Duodenal mucosa (tissue), 2 donors: ENCODE measurements around the gene NOD2.

Experiments
- H3K27ac ChIP-seq: one replicate; pipeline ENCODE4 v1.7.0; 2013; ENCODE audit warnings: low read depth, low read length
- H3K27me3 ChIP-seq, 2 donors: one replicate each; pipeline ENCODE4 v1.7.0; 2013; ENCODE audit warnings: low read length in 2 of 2, control low read depth in 1 of 2; ENCODE audit not compliant: insufficient read depth in 2 of 2, control insufficient read depth in 1 of 2
- H3K36me3 ChIP-seq, 2 donors: one replicate each; pipeline ENCODE4 v1.7.0; 2013; ENCODE audit warnings: low read length in 2 of 2, control low read depth in 1 of 2; ENCODE audit not compliant: insufficient read depth in 2 of 2, control insufficient read depth in 1 of 2
- H3K4me1 ChIP-seq, 2 donors: one replicate each; pipeline ENCODE4 v1.7.0; 2013; ENCODE audit warnings: low read length in 2 of 2, control low read depth in 1 of 2; ENCODE audit not compliant: insufficient read depth in 2 of 2, control insufficient read depth in 1 of 2
- H3K4me3 ChIP-seq, 2 donors: one replicate each; pipeline ENCODE4 v1.7.0; 2013; ENCODE audit warnings: low read length in 2 of 2, low read depth in 1 of 2
- H3K9ac ChIP-seq, 2 donors: one replicate each; pipeline ENCODE4 v1.7.0; 2013; ENCODE audit warnings: low read length in 2 of 2, low read depth in 1 of 2
- H3K9me3 ChIP-seq, 2 donors: one replicate each; pipeline ENCODE4 v1.7.0; 2013; ENCODE audit warnings: low read length in 2 of 2, control low read depth in 1 of 2; ENCODE audit not compliant: control insufficient read depth in 1 of 2

NOD2 gene

GRCh38 chr16:50761267-50761666 lies 67.9 kb downstream of the NOD2 start:
- no peaks in the 10 kb centered on the region for H3K4me1 ChIP-seq
- H3K36me3 ChIP-seq = peaks cover 6 to 19% of the 10 kb centered on the region in 2 donors
- H3K4me3 ChIP-seq = no peak overlapping the region
- H3K9me3 ChIP-seq = peaks cover 0 to 11% of the 10 kb centered on the region in 2 donors
- no peaks in the 10 kb centered on the region for H3K27me3 ChIP-seq
- H3K9ac ChIP-seq = no peak overlapping the region
- H3K27ac ChIP-seq = no peak overlapping the region

- H3K9ac ChIP-seq = no peak overlapping the region
- no peaks in the 10 kb centered on the region for H3K4me1 ChIP-seq
- H3K4me3 ChIP-seq = no peak overlapping the region
- H3K36me3 ChIP-seq = peaks cover 0 to 26% of the 10 kb centered on the region in 2 donors
- no peaks in the 10 kb centered on the region for H3K27me3 ChIP-seq
- H3K9me3 ChIP-seq = peaks cover 0 to 16% of the 10 kb centered on the region in 2 donors
- no peak overlapping the region for H3K27ac ChIP-seq
Observed at GRCh38 chr16:50762241-50762640, 68.8 kb downstream of the NOD2 start.

GRCh38 chr16:50763211-50763610 lies 69.8 kb downstream of the NOD2 start:
- Histone ChIP-seq H3K9ac (no peak overlapping the region), H3K27me3 (no peaks in the 10 kb centered on the region), H3K27ac (no peak overlapping the region), H3K9me3 (peaks cover 0 to 16% of the 10 kb centered on the region in 2 donors), H3K4me1 (no peaks in the 10 kb centered on the region), H3K36me3 (peaks cover 0 to 26% of the 10 kb centered on the region in 2 donors), H3K4me3 (no peak overlapping the region)

DNA sequence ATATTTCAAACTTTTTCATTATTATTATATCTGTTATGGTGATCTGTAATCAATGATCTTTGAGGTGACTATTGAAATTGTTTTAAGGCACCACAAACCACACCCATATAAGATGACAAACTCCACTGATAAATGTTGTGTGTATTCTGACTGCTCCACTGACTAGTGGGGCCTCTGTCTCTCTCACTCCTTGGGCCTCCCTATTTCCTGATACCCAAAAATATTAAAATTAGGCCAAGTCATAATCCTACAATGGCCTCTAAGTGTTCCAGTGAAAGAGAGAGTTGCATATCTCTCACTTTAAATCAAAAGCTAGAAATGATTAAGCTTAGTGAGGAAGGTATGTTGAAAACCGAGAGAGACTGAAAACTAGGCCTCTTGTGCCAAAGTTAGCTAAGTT lies 71.9 kb downstream of the NOD2 start:
- Histone ChIP-seq H3K4me3 (no peak overlapping the region), H3K27ac (no peak overlapping the region), H3K9ac (no peak overlapping the region), H3K9me3 (peaks cover 0 to 16% of the 10 kb centered on the region in 2 donors), H3K36me3 (peaks cover 0 to 35% of the 10 kb centered on the region in 2 donors), H3K4me1 (no peaks in the 10 kb centered on the region), H3K27me3 (no peaks in the 10 kb centered on the region)

DNA sequence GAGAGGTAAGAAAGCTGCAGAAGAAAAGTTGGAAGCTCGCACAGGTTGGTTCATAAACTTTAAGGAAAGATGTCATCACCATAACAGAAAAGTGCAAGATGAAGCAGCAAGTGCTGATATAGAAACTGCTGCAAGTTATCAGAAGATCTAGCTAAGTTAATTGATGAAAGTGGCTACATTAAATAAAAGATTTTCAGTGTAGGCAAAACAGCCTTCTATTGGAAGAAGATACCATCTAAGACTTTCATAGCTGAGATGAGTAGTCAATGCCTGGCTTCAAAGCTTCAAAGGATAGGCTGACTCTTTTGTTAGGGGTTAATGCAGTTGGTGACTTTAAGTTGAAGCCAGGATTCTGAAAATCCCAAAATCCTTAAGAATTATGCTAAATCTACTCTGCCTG lies 72.5 kb downstream of the NOD2 start:
- Histone ChIP-seq H3K9me3 (peaks cover 0 to 16% of the 10 kb centered on the region in 2 donors), H3K27me3 (no peaks in the 10 kb centered on the region)

DNA sequence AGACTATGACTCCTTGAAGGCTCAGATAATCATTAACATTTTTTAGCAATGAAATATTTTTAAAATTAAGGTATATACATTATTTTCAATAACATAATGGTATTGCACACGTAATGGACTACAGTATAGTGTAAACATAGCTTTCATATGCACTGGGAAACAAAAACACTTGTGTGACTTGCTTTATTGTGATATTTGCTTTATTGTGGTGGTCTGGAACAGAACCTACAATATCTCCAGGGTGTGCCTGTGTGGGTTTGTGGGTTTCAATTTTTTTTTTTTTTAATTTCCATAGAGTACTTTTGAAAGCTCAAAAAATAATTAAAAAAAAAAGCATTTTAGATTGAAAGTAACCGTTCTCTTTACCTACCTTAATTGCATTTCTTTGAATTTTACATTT lies 73.8 kb downstream of the NOD2 start:
- Histone ChIP-seq H3K9me3 (peaks cover 0 to 16% of the 10 kb centered on the region in 2 donors), H3K9ac (no peak overlapping the region), H3K4me1 (no peaks in the 10 kb centered on the region), H3K27me3 (no peaks in the 10 kb centered on the region), H3K27ac (no peak overlapping the region), H3K4me3 (no peak overlapping the region), H3K36me3 (peaks cover 0 to 35% of the 10 kb centered on the region in 2 donors)

More for the DNA sequence above, 72.5 kb downstream of the NOD2 start:
- Histone ChIP-seq H3K4me1 (no peaks in the 10 kb centered on the region), H3K4me3 (no peak overlapping the region), H3K36me3 (peaks cover 0 to 35% of the 10 kb centered on the region in 2 donors), H3K9ac (no peak overlapping the region), H3K27ac (no peak overlapping the region)

GRCh38 chr16:50771366-50771765 lies 78.0 kb downstream of the NOD2 start:
- H3K27me3 ChIP-seq = no peaks in the 10 kb centered on the region
- no peak overlapping the region for H3K27ac ChIP-seq
- no peak overlapping the region for H3K9ac ChIP-seq
- no peak overlapping the region for H3K4me3 ChIP-seq
- peaks cover 0 to 4% of the 10 kb centered on the region in 2 donors for H3K9me3 ChIP-seq
- peaks cover 0 to 4% of the 10 kb centered on the region in 2 donors for H3K4me1 ChIP-seq
- peaks cover 0 to 18% of the 10 kb centered on the region in 2 donors for H3K36me3 ChIP-seq

GRCh38 chr16:50774405-50774804 lies 81.0 kb downstream of the NOD2 start:
- H3K4me3 ChIP-seq = no peak overlapping the region
- H3K27ac ChIP-seq = no peak overlapping the region
- no peaks in the 10 kb centered on the region for H3K27me3 ChIP-seq
- H3K9me3 ChIP-seq = no peaks in the 10 kb centered on the region
- H3K36me3 ChIP-seq = peaks cover 2 to 6% of the 10 kb centered on the region in 2 donors
- no peak overlapping the region for H3K9ac ChIP-seq
- H3K4me1 ChIP-seq = peaks cover 0 to 4% of the 10 kb centered on the region in 2 donors

DNA sequence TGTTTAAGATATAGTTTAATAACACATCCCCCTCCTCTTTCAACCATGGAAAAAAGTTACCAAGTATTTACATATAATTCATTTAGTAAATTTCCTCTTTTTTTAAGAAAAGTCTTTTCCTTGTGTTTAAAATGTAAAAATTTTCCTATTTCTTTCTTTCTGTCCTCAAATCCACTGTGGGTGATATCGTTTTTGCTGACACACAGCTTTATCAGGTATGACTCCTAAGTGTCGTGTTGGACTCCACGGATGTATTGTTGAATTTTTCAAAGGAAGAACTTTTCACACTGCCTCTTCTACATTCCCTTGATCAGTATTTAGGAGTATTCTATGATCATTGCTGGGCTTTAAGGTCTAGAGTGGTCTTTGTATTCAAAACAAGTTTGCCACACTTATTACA lies 81.6 kb downstream of the NOD2 start:
- Histone ChIP-seq H3K4me3 (no peak overlapping the region), H3K27ac (no peak overlapping the region), H3K4me1 (peaks cover 0 to 4% of the 10 kb centered on the region in 2 donors), H3K9ac (no peak overlapping the region), H3K27me3 (no peaks in the 10 kb centered on the region), H3K9me3 (no peaks in the 10 kb centered on the region), H3K36me3 (peaks cover 7 to 9% of the 10 kb centered on the region in 2 donors)

DNA sequence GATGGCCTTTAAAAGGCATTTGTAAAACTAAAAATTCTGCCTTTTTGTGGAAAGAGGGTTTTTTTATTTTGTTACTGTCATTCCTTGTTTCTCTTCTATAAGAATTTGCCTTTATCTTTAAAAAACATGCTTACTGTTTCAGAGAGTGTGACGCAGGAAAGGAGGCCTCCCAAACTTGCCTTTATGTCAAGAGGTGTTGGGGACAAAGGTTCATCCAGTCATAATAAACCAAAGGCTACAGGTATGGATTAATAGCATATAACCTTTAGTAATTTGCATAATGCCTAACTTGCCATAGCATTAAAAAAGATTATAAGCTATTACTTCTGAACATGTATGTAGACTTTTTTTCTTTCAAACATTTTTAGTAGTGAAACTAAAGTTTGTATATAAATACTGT lies 82.6 kb downstream of the NOD2 start:
- Histone ChIP-seq H3K9me3 (no peaks in the 10 kb centered on the region), H3K9ac (no peak overlapping the region), H3K4me3 (no peak overlapping the region), H3K27ac (no peak overlapping the region), H3K36me3 (peaks cover 13 to 18% of the 10 kb centered on the region in 2 donors), H3K4me1 (peaks cover 0 to 4% of the 10 kb centered on the region in 2 donors), H3K27me3 (no peaks in the 10 kb centered on the region)
